ENCODE data around the gene ERFE. TPM values are rescaled to one million over a fixed set of nuclear protein-coding genes. Genes with fewer than 3 reads are reported as not detected.

ERFE gene
- total RNA-seq, 4 donors from 2014 or later: not detected

- no peak for DNase-seq (ENCODE audit: low spot score in 2 of 2)
- Histone ChIP-seq H3K36me3 (no peaks in the 10 kb centered on the region), H3K4me3 (no peak overlapping the region), H3K27me3 (no peaks in the 10 kb centered on the region), H3K9me3 (no peaks in the 10 kb centered on the region), H3K27ac (no peak overlapping the region), H3K4me1 (no peaks in the 10 kb centered on the region)
- WGBS: 90% methylated on average over 5 of the region's 16 CpGs
- no peak for TF ChIP-seq POLR2A (IDR thresholded peaks at IDR 0.05)
- TF ChIP-seq CTCF (IDR thresholded peaks at IDR 0.05): no peak
- no peak for TF ChIP-seq EP300 (IDR thresholded peaks at IDR 0.05)
- TF ChIP-seq POLR2AphosphoS5 (IDR thresholded peaks at IDR 0.05): no peak
Measured at GRCh38 chr2:238151628-238152235, 7.0 kb upstream of the ERFE start.

GRCh38 chr2:238152771-238153688, 5.7 kb upstream of the ERFE start:
- H3K9me3 ChIP-seq: no peaks in the 10 kb centered on the region
- H3K27me3 ChIP-seq: no peaks in the 10 kb centered on the region
- no peak overlapping the region for H3K27ac ChIP-seq
- no peak overlapping the region for H3K4me3 ChIP-seq
- no peaks in the 10 kb centered on the region for H3K36me3 ChIP-seq
- DNase-seq (ENCODE audit: low spot score in 2 of 2): no peak
- no peaks in the 10 kb centered on the region for H3K4me1 ChIP-seq
- 78% methylated on average over 18 of the region's 22 CpGs for WGBS
- TF ChIP-seq POLR2A (IDR thresholded peaks at IDR 0.05) (no peak), POLR2AphosphoS5 (IDR thresholded peaks at IDR 0.05) (no peak), EP300 (IDR thresholded peaks at IDR 0.05) (no peak), CTCF (IDR thresholded peaks at IDR 0.05) (no peak)

- no peaks in the 10 kb centered on the region for H3K36me3 ChIP-seq
- peaks cover 13% of the 10 kb centered on the region for H3K4me1 ChIP-seq
- no peak for DNase-seq (ENCODE audit: low spot score in 2 of 2)
- no peak overlapping the region for H3K4me3 ChIP-seq
- H3K27me3 ChIP-seq: peaks cover 9% of the 10 kb centered on the region
- 91% methylated on average over 10 of the region's 10 CpGs for WGBS
- H3K9me3 ChIP-seq: no peaks in the 10 kb centered on the region
- no peak overlapping the region for H3K27ac ChIP-seq
- TF ChIP-seq POLR2AphosphoS5 (IDR thresholded peaks at IDR 0.05) (no peak), CTCF (IDR thresholded peaks at IDR 0.05) (no peak), EP300 (IDR thresholded peaks at IDR 0.05) (no peak), POLR2A (IDR thresholded peaks at IDR 0.05) (no peak)
Measured at GRCh38 chr2:238154570-238154969, 4.2 kb upstream of the ERFE start.

- 92% methylated on average over 19 of the region's 19 CpGs for WGBS
- no peaks in the 10 kb centered on the region for H3K36me3 ChIP-seq
- no peak for DNase-seq (ENCODE audit: low spot score in 2 of 2)
- TF ChIP-seq POLR2A (IDR thresholded peaks at IDR 0.05) (no peak), CTCF (IDR thresholded peaks at IDR 0.05) (no peak), EP300 (IDR thresholded peaks at IDR 0.05) (no peak), POLR2AphosphoS5 (IDR thresholded peaks at IDR 0.05) (no peak)
- no peak overlapping the region for H3K4me3 ChIP-seq
- no peak overlapping the region for H3K27ac ChIP-seq
- H3K4me1 ChIP-seq: peaks cover 13% of the 10 kb centered on the region
- H3K27me3 ChIP-seq: peaks cover 16% of the 10 kb centered on the region
- no peaks in the 10 kb centered on the region for H3K9me3 ChIP-seq
Measured at GRCh38 chr2:238155051-238155760, 3.6 kb upstream of the ERFE start.

Data from suprapubic skin (tissue), 4 donors.